Colonic mucosa (tissue), 4 donors: Measurements from ENCODE around the gene CENPH. TPM values are rescaled to one million over a fixed set of nuclear protein-coding genes. Genes with fewer than 3 reads are reported as not detected.
"Not testable (repeated sequence)": the region's sequence is repeated elsewhere in the genome, so short reads cannot be mapped to it uniquely, and the experiment has no call there.

Experiments used
- DNase-seq: peaks from one replicate; pipeline ENCODE4 v3.0.0-alpha.2; 2020
- H3K27ac ChIP-seq: fragments of 200-600 bp; one replicate; pipeline ENCODE4 v1.8.0; 2021
- H3K27me3 ChIP-seq: fragments of 200-600 bp; one replicate; pipeline ENCODE4 v1.8.0; 2021
- H3K36me3 ChIP-seq: fragments of 200-600 bp; one replicate; pipeline ENCODE4 v1.8.0; 2021
- H3K4me1 ChIP-seq: fragments of 200-600 bp; one replicate; pipeline ENCODE4 v1.8.0; 2021; ENCODE audit warnings: mild to moderate bottlenecking
- H3K4me3 ChIP-seq: fragments of 200-600 bp; one replicate; pipeline ENCODE4 v1.8.0; 2021
- H3K9ac ChIP-seq, 2 donors: one replicate each; pipeline ENCODE4 v1.7.0; 2013; ENCODE audit warnings: control low read depth in 2 of 2, low read depth in 2 of 2, low read length in 2 of 2
- H3K9me3 ChIP-seq: fragments of 200-600 bp; one replicate; pipeline ENCODE4 v1.8.0; 2021
- intact Hi-C: fragments of 100-400 bp; cut with DNase I; formaldehyde crosslinking; loops from one replicate; pipeline ENCODE4 v1.14.1; 2022
- total RNA-seq, 2 donors: library from RNA; stranded (reverse); fragmentation: NEBNext Ultra II Directional in 1 of 2; extraction: Animal tissue kit (Norgen Biotek cat#: 25700) in 1 of 2; gene quantifications; one replicate each; pipeline ENCODE4 v1.2.1, GENCODE V29; 2021
- TF ChIP-seq, protein P1 (sequence below): fragments of 200-600 bp; IDR thresholded peaks from one replicate; pipeline ENCODE4 v1.8.0; 2022; ENCODE audit warnings: antibody characterized with exemption, mild to moderate bottlenecking
- donor health status: healthy.
- donor health status: DM: no; HTN: no; CAD: no.
- donor health status: DM: no; HTN: no; CAD: no.

The CENPH gene
- total RNA-seq, 2 donors from 2014 or later = 5.9 to 13.9 TPM

DNA sequence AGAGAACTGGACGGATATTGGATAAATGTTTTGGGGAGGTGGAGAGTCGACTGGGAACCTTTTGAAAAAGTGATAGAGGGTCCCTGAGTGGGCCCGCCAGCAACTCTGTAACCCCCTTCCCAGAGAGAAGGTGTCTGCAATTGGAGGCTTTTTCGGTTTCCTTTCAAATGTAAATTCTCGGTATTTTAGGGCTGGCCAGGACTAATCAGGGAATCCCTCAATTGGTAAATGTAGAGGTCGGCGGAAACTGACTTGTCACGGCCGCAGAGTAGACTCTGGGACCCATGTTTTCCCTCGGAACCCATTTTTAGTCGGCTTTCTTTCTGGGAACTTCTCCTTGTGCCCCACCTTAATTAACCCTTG is 21.9 kb upstream of the CENPH start:
- TF ChIP-seq, protein P1, sequence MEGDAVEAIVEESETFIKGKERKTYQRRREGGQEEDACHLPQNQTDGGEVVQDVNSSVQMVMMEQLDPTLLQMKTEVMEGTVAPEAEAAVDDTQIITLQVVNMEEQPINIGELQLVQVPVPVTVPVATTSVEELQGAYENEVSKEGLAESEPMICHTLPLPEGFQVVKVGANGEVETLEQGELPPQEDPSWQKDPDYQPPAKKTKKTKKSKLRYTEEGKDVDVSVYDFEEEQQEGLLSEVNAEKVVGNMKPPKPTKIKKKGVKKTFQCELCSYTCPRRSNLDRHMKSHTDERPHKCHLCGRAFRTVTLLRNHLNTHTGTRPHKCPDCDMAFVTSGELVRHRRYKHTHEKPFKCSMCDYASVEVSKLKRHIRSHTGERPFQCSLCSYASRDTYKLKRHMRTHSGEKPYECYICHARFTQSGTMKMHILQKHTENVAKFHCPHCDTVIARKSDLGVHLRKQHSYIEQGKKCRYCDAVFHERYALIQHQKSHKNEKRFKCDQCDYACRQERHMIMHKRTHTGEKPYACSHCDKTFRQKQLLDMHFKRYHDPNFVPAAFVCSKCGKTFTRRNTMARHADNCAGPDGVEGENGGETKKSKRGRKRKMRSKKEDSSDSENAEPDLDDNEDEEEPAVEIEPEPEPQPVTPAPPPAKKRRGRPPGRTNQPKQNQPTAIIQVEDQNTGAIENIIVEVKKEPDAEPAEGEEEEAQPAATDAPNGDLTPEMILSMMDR = no peak
- intact Hi-C loops = loop anchor here (10.0 kb wide), 1 partner anchor 47 kb away; a partner anchor contains a TSS
- H3K36me3 ChIP-seq = no peaks in the 10 kb centered on the region

DNA sequence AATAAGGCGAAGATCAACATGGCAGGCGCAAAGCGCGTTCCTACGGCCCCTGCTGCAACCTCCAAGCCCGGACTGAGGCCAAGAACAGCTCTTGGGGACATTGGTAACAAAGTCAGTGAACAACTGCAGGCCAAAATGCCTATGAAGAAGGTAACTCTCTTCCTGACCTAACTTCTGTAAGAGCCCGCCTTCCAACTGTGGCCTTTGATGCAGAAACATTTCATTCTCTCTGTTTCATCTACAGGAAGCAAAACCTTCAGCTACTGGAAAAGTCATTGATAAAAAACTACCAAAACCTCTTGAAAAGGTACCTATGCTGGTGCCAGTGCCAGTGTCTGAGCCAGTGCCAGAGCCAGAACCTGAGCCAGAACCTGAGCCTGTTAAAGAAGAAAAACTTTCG is 21.5 kb upstream of the CENPH start:
- intact Hi-C loops = loop anchor here (10.0 kb wide), 1 partner anchor 47 kb away; a partner anchor contains a TSS
- H3K4me1 ChIP-seq = peaks cover 4% of the 10 kb centered on the region
- peak overlapping the region; percentile 88 for H3K4me3 ChIP-seq
- H3K9me3 ChIP-seq = no peaks in the 10 kb centered on the region
- H3K27me3 ChIP-seq = no peaks in the 10 kb centered on the region
- no peak overlapping the region for H3K27ac ChIP-seq
- H3K36me3 ChIP-seq = no peaks in the 10 kb centered on the region
- no peak for DNase-seq
- peak overlapping the region; percentile 28 to 66 for H3K9ac ChIP-seq
- TF ChIP-seq, protein P1 = no peak

More for the DNA sequence above, 21.9 kb upstream of the CENPH start:
- Histone ChIP-seq H3K4me1 (peaks cover 4% of the 10 kb centered on the region), H3K9ac (peak overlapping the region; percentile 28 to 66), H3K27ac (no peak overlapping the region), H3K27me3 (no peaks in the 10 kb centered on the region), H3K4me3 (peak overlapping the region; percentile 88), H3K9me3 (no peaks in the 10 kb centered on the region)
- no peak for DNase-seq

DNA sequence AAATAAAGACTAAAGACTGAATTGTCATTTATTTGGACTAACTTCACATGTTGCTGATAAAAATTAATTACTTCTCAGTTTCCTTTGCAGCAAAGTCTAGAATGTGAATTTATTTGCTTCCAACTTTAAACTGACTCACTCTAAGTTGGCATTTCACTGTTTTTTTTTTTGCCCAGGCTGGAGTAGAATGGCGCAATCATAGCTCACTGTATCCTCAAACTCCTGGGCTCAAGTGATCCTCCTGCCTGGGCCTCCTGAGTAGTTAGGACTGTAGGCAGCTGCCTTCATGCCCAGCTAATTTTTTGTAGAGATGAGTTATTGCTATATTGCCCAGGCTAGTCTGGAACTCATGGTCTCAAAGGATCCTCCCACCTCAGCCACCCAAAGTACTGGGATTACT is 18.9 kb upstream of the CENPH start:
- Histone ChIP-seq H3K36me3 (no peaks in the 10 kb centered on the region), H3K9ac (no peak overlapping the region), H3K9me3 (no peaks in the 10 kb centered on the region), H3K27me3 (no peaks in the 10 kb centered on the region), H3K4me1 (peaks cover 4% of the 10 kb centered on the region), H3K4me3 (no peak overlapping the region), H3K27ac (no peak overlapping the region)
- no peak for DNase-seq
- TF ChIP-seq, protein P1 = no peak
- intact Hi-C loops = no loop called here

GRCh38 chr5:69170969-69171368 is 18.4 kb upstream of the CENPH start:
- TF ChIP-seq, protein P1 = no peak

DNA sequence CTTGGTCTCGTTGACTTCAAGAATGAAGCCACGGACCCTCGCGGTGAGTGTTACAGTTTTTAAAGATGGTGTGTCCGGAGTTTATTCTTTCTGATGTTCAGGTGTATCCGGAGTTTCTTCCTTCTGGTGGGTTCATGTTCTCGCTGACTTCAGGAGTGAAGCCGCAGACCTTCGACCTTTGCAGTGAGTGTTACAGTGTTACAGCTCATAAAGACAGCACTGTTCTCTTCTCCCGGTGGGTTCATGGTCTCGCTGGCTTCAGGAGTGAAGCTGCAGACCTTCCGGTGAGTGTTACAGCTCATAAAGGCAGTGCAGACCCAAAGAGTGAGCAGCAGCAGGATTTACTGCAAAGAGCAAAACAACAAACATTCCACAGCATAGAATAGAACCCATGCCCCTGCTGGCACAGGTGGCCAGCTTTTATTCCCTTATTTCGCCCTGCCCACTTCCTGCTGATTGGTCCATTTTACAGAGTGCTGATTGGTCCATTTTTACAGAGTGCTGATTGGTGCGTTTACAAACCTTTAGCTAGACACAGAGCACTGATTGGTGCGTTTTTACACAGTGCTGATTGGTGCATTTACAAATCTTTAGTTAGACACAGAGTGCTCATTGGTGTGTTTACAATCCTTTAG is 7.6 kb upstream of the CENPH start:
- H3K4me1 ChIP-seq, H3K27ac ChIP-seq, intact Hi-C loops, H3K36me3 ChIP-seq, H3K27me3 ChIP-seq, DNase-seq, H3K9ac ChIP-seq, H3K4me3 ChIP-seq, H3K9me3 ChIP-seq: not testable (repeated sequence)

More at GRCh38 chr5:69170969-69171368, 18.4 kb upstream of the CENPH start:
- Histone ChIP-seq H3K4me1 (peaks cover 4% of the 10 kb centered on the region), H3K27me3 (no peaks in the 10 kb centered on the region), H3K9ac (no peak overlapping the region), H3K27ac (no peak overlapping the region), H3K4me3 (no peak overlapping the region), H3K9me3 (no peaks in the 10 kb centered on the region), H3K36me3 (no peaks in the 10 kb centered on the region)
- DNase-seq = no peak
- intact Hi-C loops = no loop called here

DNA sequence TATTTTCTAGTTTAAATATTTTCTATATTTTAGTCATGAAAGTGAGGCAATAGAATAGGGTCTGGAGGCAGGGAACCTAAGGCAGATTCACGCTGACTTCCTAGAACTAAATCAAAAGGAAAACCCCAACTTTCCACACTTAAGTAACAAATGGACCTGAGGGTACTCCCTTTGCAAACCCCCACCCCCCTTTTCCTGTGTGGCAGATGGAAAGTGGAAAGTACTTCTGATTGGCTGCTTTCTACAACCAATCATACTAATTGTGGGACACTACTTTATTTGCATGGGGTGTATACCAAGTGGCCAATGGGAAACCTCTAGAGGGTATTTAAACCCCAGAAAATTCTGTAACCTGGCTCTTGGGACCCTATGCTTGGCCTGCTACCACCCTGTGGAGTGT is 4.8 kb upstream of the CENPH start:
- Histone ChIP-seq H3K27ac (no peak overlapping the region), H3K9ac (no peak overlapping the region), H3K4me1 (no peaks in the 10 kb centered on the region), H3K9me3 (no peaks in the 10 kb centered on the region), H3K27me3 (no peaks in the 10 kb centered on the region), H3K36me3 (no peaks in the 10 kb centered on the region), H3K4me3 (no peak overlapping the region)
- DNase-seq = no peak
- TF ChIP-seq, protein P1 = no peak
- intact Hi-C loops = no loop called here
